GM13977 (cell line): Measurements from ENCODE around the gene PPAT.

Source experiments
- DNase-seq: peaks from one replicate; pipeline ENCODE4 v3.0.0; 2012; ENCODE audit warnings: low spot score
- CTCF ChIP-seq: IDR thresholded peaks from 2 replicates; pipeline ENCODE4 v1.5.1; 2012; ENCODE audit warnings: mild to moderate bottlenecking, control low read depth; ENCODE audit not compliant: insufficient read depth; ENCODE audit errors: extremely low read depth, missing control alignments
- in situ Hi-C: fragments of 300-500 bp; cut with MboI; formaldehyde crosslinking; loops from one replicate; pipeline ENCODE4 v1.12.0; 2022; ENCODE audit warnings: low sequenced_read_pairs, low pct_unique_long_range_greater_than_20kb, mixed read lengths, inconsistent platforms; ENCODE audit not compliant: unreplicated experiment

The PPAT gene

GRCh38 chr4:56435140-56435926 is at the start of gene PPAT:
TSS of gene PPAT (minus strand) at chr4:56435615. CDS start at chr4:56435477, 138 bp downstream.
- in situ Hi-C loops = no loop called here
- DNase-seq = peak; percentile 96
- peak; percentile 1 for TF ChIP-seq CTCF

DNA sequence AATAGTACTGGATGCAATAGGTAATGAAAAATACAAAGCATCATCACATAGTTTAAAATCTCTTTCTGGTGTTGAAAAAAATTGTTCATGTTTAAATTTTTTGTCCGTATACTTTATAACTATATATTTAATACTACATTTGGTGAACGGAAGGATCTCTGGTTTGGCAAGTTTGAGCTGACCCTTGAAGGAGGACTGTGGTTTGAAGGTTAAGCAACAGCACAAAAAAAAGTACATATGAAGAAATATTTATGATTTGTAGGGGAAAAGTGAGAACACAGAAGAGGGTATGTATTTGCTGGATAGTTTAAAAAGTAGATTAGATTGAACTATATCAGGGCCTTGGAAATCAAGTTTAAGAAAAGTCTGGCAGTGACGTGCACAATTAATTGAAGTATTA is 45.3 kb upstream of the PPAT start:
- no peak for TF ChIP-seq CTCF
- in situ Hi-C loops = no loop called here
- no peak for DNase-seq

GRCh38 chr4:56477192-56477702 is 41.8 kb upstream of the PPAT start:
- no peak for DNase-seq
- in situ Hi-C loops = no loop called here
- no peak for TF ChIP-seq CTCF

DNA sequence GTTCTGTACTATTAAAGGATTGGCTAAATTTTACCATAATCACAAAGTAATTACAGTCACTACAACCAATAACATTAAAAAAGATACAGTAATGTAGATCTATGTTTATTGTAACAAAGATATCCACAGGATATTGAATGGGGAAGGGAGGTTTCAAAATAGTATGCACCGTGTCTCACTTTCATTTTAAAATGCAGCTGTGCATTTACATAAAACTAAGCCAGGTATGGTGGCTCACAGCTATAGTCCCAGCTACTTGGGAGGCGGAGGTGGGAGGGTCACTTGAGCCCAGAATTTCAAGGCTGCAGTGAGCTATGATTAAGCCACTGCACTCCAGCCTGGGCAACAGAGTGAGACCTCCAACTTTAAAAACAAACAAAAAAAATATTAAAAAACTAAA is 40.5 kb upstream of the PPAT start:
- DNase-seq = peak; percentile 20
- in situ Hi-C loops = no loop called here

GRCh38 chr4:56469489-56470210 is 34.2 kb upstream of the PPAT start:
- in situ Hi-C loops = no loop called here
- DNase-seq = no peak
- no peak for TF ChIP-seq CTCF

More for the DNA sequence above, 40.5 kb upstream of the PPAT start:
- TF ChIP-seq CTCF = no peak

GRCh38 chr4:56468097-56468422 is 32.6 kb upstream of the PPAT start:
- TF ChIP-seq CTCF = no peak
- no peak for DNase-seq
- in situ Hi-C loops = no loop called here
